Activated CD8-positive, alpha-beta memory T cell treated with anti-CD3 and anti-CD28 coated beads for 48 hours (primary cell): ENCODE measurements around the gene LRRC8A.
"Not testable (repeated sequence)": the region's sequence is repeated elsewhere in the genome, so short reads cannot be mapped to it uniquely, and the experiment has no call there.

ENCODE experiments used
- DNase-seq, 3 experiments: peaks; one replicate each; pipeline ENCODE4 v3.0.0-alpha.2; 2020; ENCODE audit warnings: low read depth in 2 of 3, low spot score in 2 of 3

LRRC8A gene

DNA sequence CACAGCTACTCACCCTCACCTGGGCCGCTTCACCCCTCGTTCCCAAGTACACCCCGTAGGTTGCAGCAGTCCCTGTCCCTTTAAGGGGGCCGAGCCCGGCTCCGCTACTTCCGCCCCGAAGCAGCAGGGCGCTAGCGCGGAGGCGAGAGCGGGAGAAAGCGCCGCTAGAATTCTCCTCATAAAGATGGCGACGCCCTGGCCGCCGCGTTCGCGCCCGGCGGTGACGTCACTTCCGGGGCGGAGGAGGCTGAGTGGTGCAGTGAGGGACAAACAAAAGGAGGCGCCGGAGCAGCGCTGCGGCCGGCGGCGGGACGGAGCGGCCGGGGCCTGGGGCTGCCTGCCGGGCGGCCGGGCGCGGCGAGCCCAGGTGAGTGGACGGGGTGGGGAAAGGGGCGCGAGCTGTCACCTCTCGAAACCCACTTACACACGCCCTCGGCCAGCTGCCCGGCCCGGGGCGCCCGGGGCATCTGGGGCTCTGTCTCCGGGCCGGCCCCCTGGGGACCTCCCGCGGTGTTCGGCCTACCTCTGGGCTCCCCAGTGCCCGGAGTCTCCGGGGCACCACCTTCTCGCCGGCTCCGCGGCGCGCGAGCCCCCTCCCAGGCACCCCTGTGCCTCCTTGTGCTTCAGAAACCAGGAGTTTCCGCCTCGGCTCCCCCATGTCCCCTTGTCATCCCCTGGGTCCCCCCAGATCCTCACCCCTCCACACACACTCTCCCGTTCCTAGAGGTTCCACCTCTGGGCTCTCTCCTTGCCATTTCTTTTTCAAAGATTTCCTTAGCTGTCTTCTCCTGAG is at the start of gene LRRC8A, which contains the start of gene KYAT1:
Gene LRRC8A (plus strand): TSS at position 250 of the 793 bp plus-strand sequence. CDS start 25,032 bp downstream, outside the sequence.
Gene KYAT1 (minus strand): TSS at position 67 of the 793 bp plus-strand sequence. CDS start 36,545 bp downstream, outside the sequence.
- DNase-seq = peak; percentile 97 to 99 (median 98)

DNA sequence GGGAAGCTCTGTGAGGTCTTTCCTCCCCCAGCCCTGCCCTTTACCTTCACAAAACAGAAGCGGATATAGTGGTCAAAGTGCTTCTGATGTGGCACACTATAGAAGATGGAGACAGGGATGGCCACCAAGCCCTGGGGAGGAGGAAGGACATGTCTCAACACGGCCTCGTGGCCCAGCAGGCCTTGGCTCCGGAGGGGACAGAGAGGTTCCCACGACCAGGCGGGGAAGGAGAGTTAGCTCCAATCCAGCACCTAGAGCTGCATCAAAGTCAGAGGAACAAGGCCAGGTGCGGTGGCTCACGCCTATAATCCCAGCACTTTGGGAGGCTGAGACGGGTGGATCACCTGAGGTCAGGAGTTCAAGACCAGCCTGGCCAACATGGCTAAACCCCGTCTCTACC is 48.2 kb upstream of the LRRC8A start:
- DNase-seq = no peak

DNA sequence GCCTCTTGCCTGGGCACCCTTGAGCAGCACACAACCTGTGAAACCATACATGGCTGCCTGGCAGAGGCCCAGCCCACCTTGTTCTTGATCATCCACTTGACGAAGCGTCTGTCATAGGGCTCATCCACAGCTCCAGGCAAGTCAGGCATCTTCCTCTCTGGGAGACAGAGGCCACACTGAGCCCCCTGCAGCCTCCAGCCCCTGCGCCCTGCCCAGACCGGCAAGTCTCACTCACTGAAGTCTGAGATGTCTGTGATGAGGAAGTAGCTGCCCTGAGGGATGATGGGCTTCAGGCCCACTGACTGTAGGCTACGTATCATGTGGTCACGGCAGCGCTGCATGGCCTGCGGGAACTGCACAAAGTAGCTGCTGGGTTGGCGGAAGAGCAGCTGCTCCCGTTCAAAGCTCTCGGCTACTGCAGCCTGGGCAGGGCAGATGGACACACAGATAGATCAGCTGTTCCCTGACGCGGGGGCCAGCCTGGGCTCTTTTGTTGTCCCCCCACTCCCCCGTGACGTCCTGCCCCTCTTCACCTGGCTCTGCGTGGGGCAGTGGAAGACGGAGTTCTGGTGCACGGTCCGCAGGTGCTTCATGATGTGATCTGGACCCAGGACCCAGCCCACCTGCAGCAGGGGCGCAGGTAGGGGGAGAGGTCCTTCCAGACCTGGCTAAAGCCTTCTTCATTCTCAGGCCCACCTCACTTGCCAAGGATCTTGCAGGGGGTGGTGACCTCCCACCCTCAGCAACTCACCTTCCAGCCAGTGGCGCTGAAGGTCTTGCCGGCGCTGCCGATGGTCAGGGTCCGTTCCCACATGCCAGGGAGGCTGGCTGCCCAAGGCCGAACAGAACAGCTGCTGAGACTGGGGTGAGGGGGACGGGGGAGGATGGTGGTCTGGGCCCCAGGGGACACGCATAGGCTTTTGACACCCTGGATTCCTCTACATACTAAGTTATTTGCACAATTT is 46.4 kb upstream of the LRRC8A start:
- DNase-seq = no peak

DNA sequence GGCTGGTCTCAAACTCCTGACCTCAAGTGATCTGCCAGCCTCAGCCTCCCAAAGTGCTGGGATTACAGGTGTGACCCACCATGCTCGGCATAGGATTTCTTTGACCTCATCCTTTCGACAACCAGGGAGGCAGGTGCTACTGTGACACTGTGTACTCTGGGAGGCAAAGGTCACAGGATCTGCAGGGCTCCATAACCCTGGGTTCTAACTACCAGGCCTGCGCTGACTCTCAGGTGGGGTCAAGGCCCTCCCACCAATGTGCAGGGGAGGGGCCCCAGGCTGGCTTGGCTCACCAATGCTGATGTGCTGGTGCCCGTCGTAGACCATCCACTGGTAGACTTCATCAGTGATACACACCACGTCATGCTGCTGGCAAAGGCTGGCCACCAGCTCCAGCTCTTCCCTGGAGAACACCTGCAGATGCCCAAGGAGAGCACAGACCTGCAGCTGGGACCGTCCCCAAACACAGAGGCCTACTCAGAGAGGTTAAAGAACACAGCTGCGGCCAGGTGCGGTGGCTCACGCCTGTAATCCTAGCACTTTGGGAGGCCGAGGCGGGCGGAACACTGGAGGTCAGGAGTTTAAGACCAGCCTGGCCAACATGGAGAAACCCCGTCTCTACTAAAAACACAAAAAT is 45.3 kb upstream of the LRRC8A start:
- no peak for DNase-seq

DNA sequence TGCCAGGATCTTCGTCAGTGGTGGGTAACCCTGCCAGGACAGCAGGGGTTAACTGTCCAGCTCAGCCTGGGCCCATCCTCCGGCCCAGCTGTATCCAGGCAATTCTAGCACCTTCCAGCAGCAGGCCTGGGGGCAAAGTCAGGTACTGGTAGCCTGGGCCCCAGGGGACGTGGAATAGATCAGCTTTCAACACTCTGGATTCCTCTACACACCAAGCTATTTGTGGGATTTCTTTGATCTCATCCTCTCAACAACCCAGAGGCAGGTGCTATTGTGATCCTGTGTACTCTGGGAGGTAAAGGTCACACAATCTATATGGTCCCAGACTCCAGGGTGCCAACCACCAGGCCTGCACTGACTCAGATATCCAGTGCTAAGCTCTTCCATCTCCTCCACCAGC is 43.6 kb upstream of the LRRC8A start:
- DNase-seq = no peak

DNA sequence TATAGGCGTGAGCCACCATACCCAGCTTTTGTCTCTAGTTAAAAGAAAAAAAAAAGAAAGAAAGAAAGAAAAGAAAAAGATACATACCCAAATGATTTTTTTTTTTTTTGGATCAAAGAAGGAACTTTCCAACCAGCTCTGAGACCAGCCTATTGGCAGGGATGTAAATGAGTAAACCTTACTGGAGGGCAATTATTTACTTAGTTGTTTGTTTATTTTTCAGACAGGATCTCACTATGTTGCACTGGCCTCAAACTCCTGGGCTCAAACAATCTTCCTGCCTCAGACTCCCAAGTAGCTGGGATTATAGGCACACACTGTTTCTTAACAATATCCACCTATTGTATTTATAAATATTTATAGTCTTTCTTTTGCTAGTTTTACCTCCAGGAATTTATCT is 41.4 kb upstream of the LRRC8A start:
- DNase-seq = no peak

DNA sequence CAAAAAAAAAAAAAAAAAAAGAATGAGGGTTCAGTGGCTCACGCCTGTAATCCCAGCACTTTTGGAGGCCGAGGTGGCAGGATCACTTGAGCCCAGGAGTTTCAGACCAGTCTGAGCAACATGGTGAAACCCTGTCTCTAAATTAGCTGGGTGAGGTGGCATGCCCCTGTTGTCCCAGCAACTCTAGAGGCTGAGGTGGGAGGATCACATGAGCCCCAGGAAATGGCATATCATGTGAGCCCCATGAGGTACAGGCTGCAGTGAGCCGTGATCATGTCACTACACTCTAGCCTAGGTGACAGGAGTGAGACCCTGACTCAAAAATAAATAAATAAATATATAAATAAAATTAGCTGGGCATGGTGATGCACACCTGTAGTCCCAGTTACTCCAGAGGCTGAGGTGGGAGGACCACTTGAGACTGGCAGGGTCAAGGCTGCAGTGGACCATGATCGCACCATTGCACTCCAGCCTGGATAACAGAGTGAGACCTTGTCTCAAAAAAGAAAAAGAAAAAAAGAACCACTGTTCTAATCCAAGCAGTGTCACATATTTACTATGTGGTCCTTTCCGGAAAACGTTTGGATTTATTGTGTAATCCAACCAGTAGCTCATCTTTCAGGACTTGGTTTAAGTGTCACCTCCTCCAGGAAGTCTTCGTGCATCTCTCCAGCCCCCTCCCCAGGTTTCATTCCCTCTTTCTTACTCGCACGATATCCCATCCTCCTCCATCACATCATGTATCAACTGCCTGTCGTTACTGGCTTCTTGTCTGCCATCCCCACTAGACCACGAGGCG is 40.0 kb upstream of the LRRC8A start:
- DNase-seq = no peak

DNA sequence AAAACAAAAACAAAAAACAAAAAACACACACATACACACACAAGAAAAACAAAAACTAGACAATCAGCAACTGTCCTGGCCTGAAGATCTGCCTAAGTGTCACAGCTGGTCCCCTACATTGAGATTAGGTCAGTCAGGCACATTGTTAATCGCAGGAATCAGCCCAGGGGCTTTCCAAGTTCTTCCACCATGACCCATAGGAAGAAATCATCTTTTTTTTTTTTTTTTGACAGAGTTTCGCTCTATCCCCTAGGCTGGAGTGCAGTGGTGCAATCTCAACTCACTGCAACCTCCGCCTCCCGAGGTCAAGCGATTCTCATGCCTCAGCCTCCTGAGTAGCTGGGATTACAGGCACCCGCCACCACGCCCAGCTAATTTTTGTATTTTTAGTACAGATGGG is 38.8 kb upstream of the LRRC8A start:
- DNase-seq = not testable (repeated sequence)

DNA sequence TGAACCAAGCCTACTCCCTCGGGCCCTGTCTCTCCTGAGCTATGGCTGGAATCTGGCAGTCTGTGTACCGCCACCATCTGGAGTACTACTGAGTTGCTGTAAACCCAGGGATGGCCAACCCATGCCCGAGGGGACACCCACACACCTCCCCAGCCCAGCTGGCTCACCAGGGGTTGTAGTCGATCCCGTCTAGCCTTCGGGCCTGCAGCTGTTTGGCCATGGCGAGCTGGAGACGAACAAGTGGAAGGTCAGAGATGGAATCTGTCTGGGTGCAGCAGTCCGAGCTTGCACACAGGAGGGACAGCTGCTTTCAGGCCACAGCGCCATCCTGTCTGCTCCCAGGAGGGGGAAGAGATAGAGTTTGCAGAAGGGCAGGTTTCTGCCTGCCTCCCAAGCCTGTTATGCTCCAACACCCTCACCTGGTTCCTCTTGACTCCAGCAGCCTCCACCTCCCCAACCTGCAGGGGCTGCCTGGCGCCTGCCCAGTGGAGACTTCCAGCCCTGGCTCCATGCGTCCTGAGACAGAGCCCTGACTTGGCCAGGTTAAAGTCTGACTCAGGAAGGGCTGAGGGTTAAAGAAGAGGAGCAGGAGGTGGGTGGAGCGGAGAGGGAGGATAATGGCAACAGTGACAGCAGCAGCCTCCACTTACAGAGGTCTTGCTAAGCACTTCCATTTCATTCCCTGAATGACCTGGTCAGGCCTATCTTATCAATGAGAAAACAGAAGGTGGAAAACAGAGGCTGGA is 36.6 kb upstream of the LRRC8A start:
- DNase-seq = no peak

DNA sequence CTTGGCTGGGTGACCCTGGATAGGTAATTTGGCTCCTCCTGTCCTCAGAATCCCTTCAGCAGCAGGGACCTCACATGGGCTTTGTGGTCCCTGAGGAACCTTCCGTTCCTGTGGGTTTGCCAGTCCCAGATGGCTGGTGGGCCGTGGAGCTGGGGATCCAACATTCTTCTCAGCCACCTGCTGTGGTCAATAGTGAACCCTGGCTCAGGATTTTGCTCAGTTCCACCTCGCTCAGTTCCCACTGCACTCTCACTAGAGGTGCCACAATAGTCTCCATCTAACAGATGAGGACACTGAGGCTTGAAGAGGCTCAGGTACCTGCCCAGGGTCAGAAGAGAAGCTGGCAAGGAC is 35.3 kb upstream of the LRRC8A start:
- no peak for DNase-seq

DNA sequence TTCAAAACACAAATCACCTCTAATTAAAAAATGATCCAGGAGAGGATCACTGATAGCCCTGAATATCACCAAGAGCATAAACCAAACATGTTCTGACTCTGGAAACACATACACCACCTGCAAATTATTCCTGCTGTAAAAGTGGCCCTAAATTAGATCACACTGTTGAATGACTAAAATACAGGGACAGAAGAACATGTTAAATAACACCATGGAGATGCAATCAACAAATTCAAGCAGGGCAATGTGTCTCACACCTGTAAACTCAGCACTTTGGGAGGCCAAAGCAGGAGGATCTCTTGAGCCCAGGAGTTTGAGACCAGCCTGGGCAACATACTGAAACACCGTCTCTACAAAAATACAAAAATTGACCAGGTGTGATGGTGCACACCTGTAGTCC is 34.1 kb upstream of the LRRC8A start:
- DNase-seq = no peak

DNA sequence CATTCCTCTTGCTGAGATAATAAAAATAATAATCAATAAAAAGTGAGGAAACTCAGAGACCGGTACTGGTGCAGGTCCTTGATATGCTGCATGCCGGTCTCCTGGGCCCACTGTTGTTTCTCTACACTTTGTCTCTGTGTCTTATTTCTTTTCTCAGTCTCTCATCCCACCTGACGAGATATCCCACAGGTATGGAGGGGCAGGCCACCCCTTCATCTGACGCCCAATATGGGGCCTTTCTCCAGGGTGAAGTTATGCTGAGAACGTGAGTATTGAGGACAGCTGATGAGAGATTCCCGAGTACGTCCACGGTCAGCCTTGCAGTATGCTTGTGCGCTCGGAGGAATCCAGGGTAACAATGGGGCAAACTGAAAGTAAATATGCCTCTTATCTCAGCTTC is 30.9 kb upstream of the LRRC8A start:
- DNase-seq = not testable (repeated sequence)

DNA sequence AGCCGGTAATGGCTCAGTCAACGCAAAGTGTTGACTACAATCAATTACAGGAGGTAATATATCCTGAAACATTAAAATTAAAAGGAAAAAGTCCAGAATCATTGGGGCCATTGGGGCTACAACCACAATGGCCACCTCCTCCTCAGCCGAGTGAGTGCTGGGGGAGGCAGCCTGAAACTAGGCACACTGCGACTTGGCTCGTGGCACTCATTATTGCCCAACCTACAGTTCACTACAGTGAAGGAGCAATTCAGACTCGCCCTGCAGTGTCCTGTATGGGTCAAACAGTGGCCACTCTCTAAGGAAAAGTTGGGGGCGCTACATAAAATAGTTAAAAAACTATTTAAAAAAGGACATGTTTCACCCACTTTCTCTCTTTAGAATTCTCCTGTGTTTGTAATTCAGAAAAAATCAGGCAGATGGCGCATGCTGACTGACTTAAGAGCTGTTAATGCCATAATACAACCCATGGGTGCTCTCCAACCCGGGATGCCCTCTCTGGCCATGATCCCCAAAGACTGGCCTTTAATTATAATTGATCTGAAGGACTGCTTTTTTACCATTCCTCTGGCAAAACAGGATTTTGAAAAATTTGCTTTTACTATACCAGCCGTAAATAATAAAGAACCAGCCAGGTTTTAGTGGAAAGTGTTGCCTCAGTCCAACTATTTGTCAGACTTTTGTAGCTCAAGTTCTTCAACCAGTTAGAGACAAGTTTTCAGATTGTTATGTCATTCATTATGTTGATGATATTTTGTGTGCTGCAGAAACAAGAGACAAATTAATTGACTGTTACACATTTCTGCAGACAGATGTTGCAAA is 29.9 kb upstream of the LRRC8A start:
- DNase-seq = not testable (repeated sequence)

DNA sequence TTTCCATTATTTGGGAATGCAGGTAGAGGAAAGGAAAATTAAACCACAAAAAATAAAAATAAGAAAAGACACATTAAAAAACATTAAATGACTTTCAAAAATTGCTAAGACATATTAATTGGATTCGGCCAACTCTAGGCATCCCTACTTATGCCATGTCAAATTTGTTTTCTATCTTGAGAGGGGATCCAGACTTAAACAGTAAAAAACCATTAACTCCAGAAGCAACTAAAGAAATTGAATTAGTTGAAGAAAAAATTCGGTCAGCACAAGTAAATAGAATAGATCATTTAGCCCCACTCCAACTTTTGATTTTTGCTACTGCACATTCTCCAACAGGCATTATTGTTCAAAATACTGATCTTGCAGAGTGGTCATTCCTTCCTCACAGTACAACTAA is 29.3 kb upstream of the LRRC8A start:
- not testable (repeated sequence) for DNase-seq

DNA sequence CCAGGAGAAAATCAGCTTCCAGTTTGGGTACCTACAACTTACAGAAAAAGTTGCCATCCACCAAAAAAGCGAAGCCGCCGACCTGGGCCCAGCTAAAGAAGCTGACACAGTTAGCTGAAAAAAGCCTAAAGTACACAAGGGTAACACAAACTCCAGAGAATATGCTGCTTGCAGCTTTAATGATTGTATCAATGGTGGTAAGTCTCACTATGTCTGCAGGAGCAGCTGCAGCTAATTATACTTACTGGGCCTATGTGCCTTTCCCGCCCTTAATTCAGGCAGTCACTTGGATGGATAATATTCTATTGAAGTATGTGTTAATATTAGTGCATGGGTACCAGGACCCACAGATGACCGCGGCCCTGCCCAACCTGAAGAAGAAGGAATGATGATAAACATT is 27.5 kb upstream of the LRRC8A start:
- not testable (repeated sequence) for DNase-seq

DNA sequence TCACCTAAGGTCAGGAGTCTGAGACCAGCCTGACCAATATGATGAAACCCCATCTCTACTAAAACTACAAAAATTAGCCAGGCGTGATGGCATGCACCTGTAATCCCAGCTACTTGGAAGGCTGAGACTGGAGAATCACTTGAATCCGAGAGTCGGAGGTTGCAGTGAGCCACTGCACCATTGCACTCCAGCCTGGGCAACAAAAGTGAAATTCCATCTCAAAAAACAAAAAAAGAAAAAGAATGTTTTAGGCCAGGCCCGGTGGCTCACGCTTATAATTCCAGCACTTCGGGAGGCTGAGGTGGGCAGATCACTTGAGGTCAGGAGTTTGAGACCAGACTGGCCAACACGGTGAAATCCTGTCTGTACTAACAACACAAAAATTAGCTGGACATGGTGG is 23.5 kb upstream of the LRRC8A start:
- not testable (repeated sequence) for DNase-seq

DNA sequence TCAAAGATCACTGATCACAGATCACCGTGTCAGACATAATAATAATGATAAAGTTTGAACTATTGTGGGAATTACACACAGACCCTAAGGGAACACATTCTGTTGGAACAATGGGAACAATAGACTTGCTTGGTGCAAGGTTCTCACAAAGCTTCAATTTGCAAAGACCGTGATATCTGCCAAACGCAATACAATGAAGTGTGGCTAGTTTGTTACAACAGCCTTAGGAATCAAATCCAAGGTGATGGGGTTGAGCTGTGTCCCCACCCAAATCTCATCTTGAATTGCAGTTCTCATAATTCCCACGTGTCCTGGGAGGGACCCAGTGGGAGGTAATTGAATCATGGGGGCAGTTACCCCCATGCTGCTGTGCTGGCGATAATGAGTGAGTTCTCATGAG is 21.0 kb upstream of the LRRC8A start:
- DNase-seq = no peak

DNA sequence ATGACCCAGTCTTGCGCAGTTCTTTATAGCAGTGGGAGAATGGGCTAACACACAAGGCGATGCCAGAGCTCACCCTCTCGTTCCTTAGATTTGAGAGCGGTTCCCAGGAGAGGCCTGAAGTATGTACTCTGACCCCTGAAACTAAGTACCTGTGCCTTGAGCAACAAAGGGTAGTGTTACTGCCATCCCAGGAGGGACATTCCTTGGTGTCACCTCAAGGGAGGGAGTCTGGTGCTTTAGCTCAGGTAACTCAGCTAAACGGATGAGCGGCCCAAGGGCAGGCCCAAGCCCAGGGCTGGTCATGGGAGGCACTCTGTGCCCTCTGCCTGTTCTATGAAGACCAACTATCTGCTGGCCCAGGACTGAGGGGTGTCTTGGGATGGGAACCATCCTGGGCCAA is 20.4 kb upstream of the LRRC8A start:
- DNase-seq = no peak

DNA sequence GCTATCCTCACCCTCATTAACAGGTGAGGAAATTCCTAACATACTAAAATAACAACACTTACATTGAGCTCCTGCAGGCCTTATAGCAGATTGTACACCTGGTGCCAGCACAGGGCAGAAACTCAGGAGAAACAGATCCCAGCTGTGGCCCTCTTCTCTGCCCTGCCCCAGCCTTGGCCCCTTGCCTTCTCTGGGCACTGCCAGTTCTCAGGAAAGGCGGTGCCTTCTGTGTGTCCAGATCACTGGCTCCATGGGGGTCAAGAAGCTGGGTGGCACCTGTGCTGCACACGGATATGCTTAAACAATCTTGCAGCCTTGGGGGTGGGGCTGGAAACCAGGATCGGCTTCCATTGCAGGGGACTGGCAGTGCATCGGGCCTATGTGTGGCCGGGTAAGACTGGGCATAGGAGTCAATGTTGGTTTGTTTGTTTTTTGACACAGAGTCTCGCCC is 19.5 kb upstream of the LRRC8A start:
- DNase-seq = no peak
